Fibroblast of lung (primary cell): ENCODE data around the gene CHAD. TPM values are rescaled to one million over a fixed set of nuclear protein-coding genes. Genes with fewer than 3 reads are reported as not detected.

Source experiments
- DNase-seq, 2 donors: peaks; one replicate each; pipeline versions ENCODE4 v3.0.0 to v3.0.0-alpha.2; 2010; ENCODE audit warnings: low read depth in 2 of 2
- H2AFZ ChIP-seq: 2 replicates; pipeline ENCODE4 v1.5.1; 2012; ENCODE audit warnings: low read length, control low read depth, inconsistent platforms
- H3K27ac ChIP-seq: 2 replicates; pipeline ENCODE4 v1.5.1; 2011; ENCODE audit warnings: low read length, control low read depth; ENCODE audit not compliant: insufficient read depth
- H3K27me3 ChIP-seq: 2 replicates; pipeline ENCODE4 v1.5.1; 2011; ENCODE audit warnings: mild to moderate bottlenecking, low read length; ENCODE audit not compliant: control insufficient read depth, insufficient read depth
- H3K36me3 ChIP-seq: 2 replicates; pipeline ENCODE4 v1.5.1; 2011; ENCODE audit warnings: low read length; ENCODE audit not compliant: control insufficient read depth, insufficient read depth
- H3K4me1 ChIP-seq: 2 replicates; pipeline ENCODE4 v1.5.1; 2011; ENCODE audit warnings: low read length; ENCODE audit not compliant: control insufficient read depth, insufficient read depth; ENCODE audit errors: extremely low read depth
- H3K4me2 ChIP-seq: 2 replicates; pipeline ENCODE4 v1.5.1; 2011; ENCODE audit warnings: low read length, control low read depth; ENCODE audit not compliant: insufficient read depth; ENCODE audit errors: extremely low read depth
- H3K4me3 ChIP-seq, 4 experiments: fragments of 200-600 bp in 1 of 4; sonication (generic) in 1 of 4; replicated peaks in 1 of 4; 2 replicates each; pipeline ENCODE4 v1.5.1; 2011 to 2016; ENCODE audit warnings: low read length in 4 of 4, low read depth in 3 of 4, mild to moderate bottlenecking in 3 of 4, control low read depth in 2 of 4, inconsistent platforms in 1 of 4, mixed read lengths in 1 of 4; ENCODE audit not compliant: insufficient read depth in 1 of 4; ENCODE audit errors: control extremely low read depth in 1 of 4
- H3K79me2 ChIP-seq: 2 replicates; pipeline ENCODE4 v1.5.1; 2012; ENCODE audit warnings: mild to moderate bottlenecking, low read length, inconsistent platforms; ENCODE audit not compliant: control insufficient read depth, insufficient read depth
- H3K9ac ChIP-seq: 2 replicates; pipeline ENCODE4 v1.5.1; 2011; ENCODE audit warnings: mild to moderate bottlenecking, low read length, control low read depth; ENCODE audit not compliant: insufficient read depth
- H3K9me3 ChIP-seq: 2 replicates; pipeline ENCODE4 v1.5.1; 2012; ENCODE audit warnings: low read depth, low read length; ENCODE audit not compliant: control insufficient read depth, insufficient read depth
- H4K20me1 ChIP-seq: 2 replicates; pipeline ENCODE4 v1.5.1; 2011; ENCODE audit warnings: low read length; ENCODE audit not compliant: control insufficient read depth, insufficient read depth; ENCODE audit errors: extremely low read depth
- CTCF ChIP-seq, 2 donors: IDR thresholded peaks in 1 of 2; conservative IDR thresholded peaks in 1 of 2; 1 replicate in 1 of 2; 2 replicates in 1 of 2; pipeline ENCODE4 v1.5.1; 2011 to 2012; ENCODE audit warnings: low read length in 2 of 2, control low read depth in 1 of 2, inconsistent platforms in 1 of 2, low read depth in 1 of 2, mild to moderate bottlenecking in 1 of 2
- EZH2 ChIP-seq: IDR thresholded peaks from 2 replicates; pipeline ENCODE4 v1.5.1; 2012; ENCODE audit warnings: low read length, control low read depth, mild to moderate bottlenecking; ENCODE audit errors: missing control alignments
- polyA minus RNA-seq: library from RNA; depleted of rRNA, polyadenylated mRNA; stranded (reverse); fragments of >200 nt; gene quantifications from 2 replicates; pipeline ENCODE4 v1.2.3, GENCODE V29; 2011; ENCODE audit warnings: low replicate concordance
- polyA plus RNA-seq, 2 donors: library from polyadenylated mRNA; depleted of rRNA in 1 of 2; stranded (reverse) in 1 of 2; unstranded in 1 of 2; fragments of >200 nt; gene quantifications; 2 replicates each; pipeline ENCODE4 v1.2.1, GENCODE V29; 2011 to 2012; ENCODE audit warnings: missing spikeins in 1 of 2
- total RNA-seq: library from RNA; depleted of rRNA; stranded (reverse); fragments of >200 nt; gene quantifications from 2 replicates; pipeline ENCODE4 v1.2.1, GENCODE V29; 2014

The CHAD gene
- total RNA-seq (not detected in 2 replicates), polyA plus RNA-seq (not detected in 2 replicates), polyA minus RNA-seq (not detected in 2 replicates)
- 0.12 TPM in 1 of 2 replicates, not detected in the other for polyA plus RNA-seq (2012)

GRCh38 chr17:50468304-50469207 lies at the start of gene CHAD:
CHAD (minus strand) TSS chr17:50468880; CDS start chr17:50468813, 67 bp downstream.
- Histone ChIP-seq H3K27ac (no peak within 1 kb of the TSS), H3K27me3 (peaks cover 20% of the 10 kb centered on the region), H3K36me3 (no peaks in the 10 kb centered on the region), H3K4me2 (peak within 1 kb of the TSS; percentile 64), H3K9me3 (no peaks in the 10 kb centered on the region), H3K79me2 (no peaks in the 10 kb centered on the region), H4K20me1 (no peaks in the 10 kb centered on the region), H3K4me3 (peak within 1 kb of the TSS in 1 of 4 experiments; percentile 42), H2AFZ (no peak within 1 kb of the TSS), H3K4me1 (no peaks in the 10 kb centered on the region), H3K9ac (no peak within 1 kb of the TSS)
- TF ChIP-seq CTCF (conservative IDR thresholded peaks at IDR 0.05 in 1 of 2, IDR thresholded peaks at IDR 0.05 in 1 of 2; ENCODE audit: low read depth in 1 of 2, low read length in 2 of 2) = no peak
- peak; percentile 80 for TF ChIP-seq EZH2
- DNase-seq = peak in 1 of 2 donors; percentile 31

GRCh38 chr17:50517504-50518383 lies 49.1 kb upstream of the CHAD start:
- H2AFZ ChIP-seq = no peak overlapping the region
- H4K20me1 ChIP-seq = no peaks in the 10 kb centered on the region
- H3K4me1 ChIP-seq = no peaks in the 10 kb centered on the region
- H3K79me2 ChIP-seq = no peaks in the 10 kb centered on the region
- no peak overlapping the region for H3K4me3 ChIP-seq
- no peak overlapping the region for H3K9ac ChIP-seq
- H3K36me3 ChIP-seq = no peaks in the 10 kb centered on the region
- TF ChIP-seq CTCF (conservative IDR thresholded peaks at IDR 0.05 in 1 of 2, IDR thresholded peaks at IDR 0.05 in 1 of 2; ENCODE audit: low read depth in 1 of 2, low read length in 2 of 2) (no peak), EZH2 (no peak)
- peaks cover 3% of the 10 kb centered on the region for H3K27me3 ChIP-seq
- no peak overlapping the region for H3K4me2 ChIP-seq
- no peak for DNase-seq
- no peaks in the 10 kb centered on the region for H3K9me3 ChIP-seq
- H3K27ac ChIP-seq = no peak overlapping the region

- no peak for TF ChIP-seq CTCF (conservative IDR thresholded peaks at IDR 0.05 in 1 of 2, IDR thresholded peaks at IDR 0.05 in 1 of 2; ENCODE audit: low read depth in 1 of 2, low read length in 2 of 2)
- no peak for TF ChIP-seq EZH2
- Histone ChIP-seq H3K4me3 (no peak overlapping the region), H3K4me1 (no peaks in the 10 kb centered on the region), H3K79me2 (no peaks in the 10 kb centered on the region), H3K9ac (no peak overlapping the region), H3K9me3 (no peaks in the 10 kb centered on the region), H3K27ac (no peak overlapping the region), H3K4me2 (no peak overlapping the region), H4K20me1 (no peaks in the 10 kb centered on the region), H2AFZ (no peak overlapping the region), H3K27me3 (peaks cover 3% of the 10 kb centered on the region), H3K36me3 (no peaks in the 10 kb centered on the region)
- no peak for DNase-seq
Measured at GRCh38 chr17:50517011-50517410, 48.3 kb upstream of the CHAD start.
